ENCODE results near the gene GHRH. TPM values are rescaled to one million over a fixed set of nuclear protein-coding genes. Genes with fewer than 3 reads are reported as not detected.

Gene GHRH
- total RNA-seq, 1 experiment from 2014 or later = not detected

DNA sequence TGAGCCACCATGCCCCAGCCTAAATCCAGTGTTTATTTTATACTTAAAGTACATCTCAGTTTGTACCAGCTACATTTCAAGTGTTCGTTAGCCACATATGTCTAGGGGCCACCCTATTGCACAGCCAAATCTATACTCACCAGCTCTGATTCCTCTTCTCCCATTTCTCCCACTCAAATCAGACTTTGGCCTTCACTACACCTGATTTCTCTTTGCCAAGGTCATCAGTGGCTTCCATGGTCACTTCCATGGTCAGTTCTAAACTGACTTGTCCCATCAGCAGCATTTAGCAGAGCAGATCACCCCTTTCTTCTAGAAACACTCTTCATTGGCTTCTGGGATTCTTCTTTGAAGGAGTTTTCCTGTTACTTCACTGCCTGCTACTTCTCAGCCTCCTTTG lies 14.1 kb downstream of the GHRH start:
- Histone ChIP-seq H2BK20ac (ENCODE audit: low read depth, low read length, poor library complexity, severe bottlenecking) (no peak overlapping the region), H4K20me1 (ENCODE audit: control insufficient read depth, insufficient read depth, insufficient read length) (no peaks in the 10 kb centered on the region), H3K79me1 (ENCODE audit: insufficient read depth, low read depth, low read length, poor library complexity, severe bottlenecking) (no peaks in the 10 kb centered on the region), H3K18ac (ENCODE audit: insufficient read length, low read depth, low read length) (no peak overlapping the region), H4K91ac (ENCODE audit: insufficient read length, low read depth, low read length) (no peak overlapping the region), H3K27me3 (ENCODE audit: insufficient read depth, low read length) (no peaks in the 10 kb centered on the region), H2BK15ac (ENCODE audit: low read depth, low read length) (no peak overlapping the region), H2BK5ac (ENCODE audit: insufficient read length, low read length) (no peak overlapping the region), H4K8ac (replicated peaks; ENCODE audit: insufficient read length, low read depth, low read length) (no peak overlapping the region), H3K27ac (ENCODE audit: insufficient read length, low read depth, low read length) (no peak overlapping the region), H3K23ac (ENCODE audit: insufficient read length, low read depth, low read length) (no peak overlapping the region), H3K14ac (ENCODE audit: insufficient read depth, low read length) (no peak overlapping the region), H3T11ph (ENCODE audit: low read length) (no peak overlapping the region), H2AFZ (ENCODE audit: low read length) (no peak overlapping the region), H3K23me2 (ENCODE audit: insufficient read length, low read depth, low read length, poor library complexity, severe bottlenecking) (no peaks in the 10 kb centered on the region), H3K4me2 (ENCODE audit: insufficient read depth, insufficient read length, low read length) (no peak overlapping the region), H2BK120ac (ENCODE audit: low read depth, low read length, poor library complexity, severe bottlenecking) (no peak overlapping the region), H3K9ac (ENCODE audit: extremely low read depth, insufficient read length, low read length) (no peak overlapping the region), H3K79me2 (ENCODE audit: insufficient read depth, low read length) (no peaks in the 10 kb centered on the region), H2AK5ac (ENCODE audit: insufficient read length, low read length) (no peak overlapping the region), H3K4ac (ENCODE audit: low read depth, low read length) (no peak overlapping the region), H4K5ac (ENCODE audit: insufficient read length, low read depth, low read length) (no peak overlapping the region), H3K9me3 (ENCODE audit: control insufficient read depth, low read depth, low read length) (no peaks in the 10 kb centered on the region), H2BK12ac (ENCODE audit: insufficient read length, low read depth, low read length) (no peak overlapping the region), H3K4me1 (ENCODE audit: insufficient read depth, low read length) (peaks cover 3% of the 10 kb centered on the region; the same call in 1 of the 2 replicates), H3K56ac (ENCODE audit: insufficient read length, low read depth, low read length) (no peak overlapping the region)
- H3K4me1 Mint-ChIP-seq = peaks cover 47 to 62% of the 10 kb centered on the region in 2 experiments
- no peak for DNase-seq
- H3K36me3 Mint-ChIP-seq (ENCODE audit: insufficient read depth in 1 of 3, low read depth in 3 of 3) = peaks cover 10 to 29% (median 19%) of the 10 kb centered on the region in 3 experiments
- TF ChIP-seq, protein P1, sequence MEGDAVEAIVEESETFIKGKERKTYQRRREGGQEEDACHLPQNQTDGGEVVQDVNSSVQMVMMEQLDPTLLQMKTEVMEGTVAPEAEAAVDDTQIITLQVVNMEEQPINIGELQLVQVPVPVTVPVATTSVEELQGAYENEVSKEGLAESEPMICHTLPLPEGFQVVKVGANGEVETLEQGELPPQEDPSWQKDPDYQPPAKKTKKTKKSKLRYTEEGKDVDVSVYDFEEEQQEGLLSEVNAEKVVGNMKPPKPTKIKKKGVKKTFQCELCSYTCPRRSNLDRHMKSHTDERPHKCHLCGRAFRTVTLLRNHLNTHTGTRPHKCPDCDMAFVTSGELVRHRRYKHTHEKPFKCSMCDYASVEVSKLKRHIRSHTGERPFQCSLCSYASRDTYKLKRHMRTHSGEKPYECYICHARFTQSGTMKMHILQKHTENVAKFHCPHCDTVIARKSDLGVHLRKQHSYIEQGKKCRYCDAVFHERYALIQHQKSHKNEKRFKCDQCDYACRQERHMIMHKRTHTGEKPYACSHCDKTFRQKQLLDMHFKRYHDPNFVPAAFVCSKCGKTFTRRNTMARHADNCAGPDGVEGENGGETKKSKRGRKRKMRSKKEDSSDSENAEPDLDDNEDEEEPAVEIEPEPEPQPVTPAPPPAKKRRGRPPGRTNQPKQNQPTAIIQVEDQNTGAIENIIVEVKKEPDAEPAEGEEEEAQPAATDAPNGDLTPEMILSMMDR (conservative IDR thresholded peaks at IDR 0.05) = no peak
- H3K27ac Mint-ChIP-seq = peak overlapping the region in 2 of 3 experiments; percentile 12 to 13; a peak in 2 of 7 replicates
- no peak overlapping the region for H3K4me3 Mint-ChIP-seq
- 0 out of 5 replicates have a peak, but pooled peaks cover 0 to 4% of the 10 kb centered on the region in 2 experiments for H3K9me3 Mint-ChIP-seq
- no CpG with 5 or more reads among the region's 1 CpG for WGBS (ENCODE audit: extremely low coverage, insufficient read length, low lambda C conversion rate)
- no peaks in the 10 kb centered on the region; the same call in 1 of the 2 replicates for H3K27me3 Mint-ChIP-seq (ENCODE audit: low read depth)
